Thyroid gland (tissue), 4 donors: ENCODE measurements around the gene TEX19. TPM values are rescaled to one million over a fixed set of nuclear protein-coding genes. Genes with fewer than 3 reads are reported as not detected.
"Not testable (repeated sequence)": the region's sequence is repeated elsewhere in the genome, so short reads cannot be mapped to it uniquely, and the experiment has no call there.

ENCODE experiments used
- DNase-seq, 2 donors: peaks; one replicate each; pipeline ENCODE4 v3.0.0-alpha.2; 2019
- H3K27ac ChIP-seq, 3 donors: fragments of 200-600 bp; sonication (generic); 1 replicate in 2 of 3; 2 replicates in 1 of 3; pipeline ENCODE4 v1.5.1; 2016 to 2019; ENCODE audit warnings: mild to moderate bottlenecking in 1 of 3, moderate library complexity in 1 of 3
- H3K27me3 ChIP-seq: fragments of 200-600 bp; sonication (generic); one replicate; pipeline ENCODE4 v1.5.1; 2019
- H3K36me3 ChIP-seq, 2 donors: fragments of 200-600 bp; sonication (generic); one replicate each; pipeline ENCODE4 v1.5.1; 2016 to 2019
- H3K4me1 ChIP-seq, 2 donors: fragments of 200-600 bp; sonication (generic); one replicate each; pipeline ENCODE4 v1.5.1; 2017 to 2019
- H3K4me3 ChIP-seq, 3 donors: fragments of 200-600 bp; sonication (generic); replicated peaks in 1 of 3; 1 replicate in 2 of 3; 2 replicates in 1 of 3; pipeline ENCODE4 v1.5.1; 2016; ENCODE audit warnings: mild to moderate bottlenecking in 1 of 3
- H3K9me3 ChIP-seq: fragments of 200-600 bp; sonication (generic); one replicate; pipeline ENCODE4 v1.5.1; 2017
- POLR2A ChIP-seq, 2 donors: fragments of 450-650 bp; IDR thresholded peaks; one replicate each; pipeline ENCODE4 v1.6.1; 2017; ENCODE audit warnings: antibody characterized with exemption in 2 of 2, mild to moderate bottlenecking in 2 of 2, moderate library complexity in 1 of 2
- WGBS, 2 donors: methylation state at CpG; one replicate each; pipeline ENCODE4 v1.1.5; 2017; 5-methylcytosine and 5-hydroxymethylcytosine counted together
- intact Hi-C: fragments of 100-400 bp; cut with DNase I; formaldehyde crosslinking; loops from one replicate; pipeline ENCODE4 v1.15.1; 2023
- total RNA-seq, 4 donors: library from RNA; depleted of rRNA; stranded (reverse); fragments of >200 nt; gene quantifications; one replicate each; pipeline ENCODE4 v1.2.3, GENCODE V29; 2016
- TF ChIP-seq, protein P1 (sequence below), 6 experiments: fragments of 200-600 bp in 3 of 6; fragments of 450-650 bp in 3 of 6; sonication (generic) in 3 of 6; IDR thresholded peaks; one replicate each; pipeline ENCODE4 v1.5.1; 2016 to 2019; ENCODE audit warnings: antibody characterized with exemption in 6 of 6, mild to moderate bottlenecking in 2 of 6, inconsistent platforms in 1 of 6, moderate library complexity in 1 of 6

Gene TEX19
- total RNA-seq, 4 donors from 2014 or later = 0.54 TPM; not detected in 3

DNA sequence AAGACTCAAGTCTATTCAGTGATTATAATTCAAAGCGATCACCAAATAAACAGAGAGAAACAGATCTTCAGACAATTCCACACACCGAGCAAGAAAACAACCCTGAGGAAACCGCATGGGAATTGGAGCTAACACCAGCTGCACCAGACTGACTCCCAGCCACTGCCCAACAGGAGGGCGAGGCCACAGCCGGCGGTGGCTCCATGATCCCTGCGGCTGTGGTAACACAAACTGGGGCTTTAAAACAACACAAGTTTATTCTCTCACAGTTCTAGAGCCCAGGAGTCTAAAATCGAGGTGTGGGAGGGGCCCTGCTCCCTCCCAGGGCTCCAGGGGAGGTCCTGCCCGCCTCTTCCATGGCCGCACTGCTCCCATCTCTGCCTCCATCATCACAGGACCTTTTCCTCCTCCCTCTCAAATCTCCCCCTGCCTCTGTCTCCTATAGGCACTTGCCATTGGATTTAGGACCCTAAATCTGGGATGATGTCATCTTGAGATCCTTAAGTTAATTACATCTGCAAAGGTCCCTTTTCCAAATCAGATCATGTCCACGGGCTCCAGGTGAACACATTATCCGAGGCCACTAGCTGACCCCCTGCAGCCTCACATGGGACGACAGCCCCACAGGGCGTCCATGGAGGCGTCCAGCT is 49.4 kb downstream of the TEX19 start:
- no peak for DNase-seq
- H3K27me3 ChIP-seq = no peaks in the 10 kb centered on the region
- H3K27ac ChIP-seq = no peak overlapping the region
- peaks cover 0 to 5% of the 10 kb centered on the region in 2 donors for H3K36me3 ChIP-seq
- H3K4me1 ChIP-seq = peaks cover 0 to 6% of the 10 kb centered on the region in 2 donors
- no peaks in the 10 kb centered on the region for H3K9me3 ChIP-seq
- TF ChIP-seq POLR2A (IDR thresholded peaks at IDR 0.05) = no peak
- TF ChIP-seq, protein P1, sequence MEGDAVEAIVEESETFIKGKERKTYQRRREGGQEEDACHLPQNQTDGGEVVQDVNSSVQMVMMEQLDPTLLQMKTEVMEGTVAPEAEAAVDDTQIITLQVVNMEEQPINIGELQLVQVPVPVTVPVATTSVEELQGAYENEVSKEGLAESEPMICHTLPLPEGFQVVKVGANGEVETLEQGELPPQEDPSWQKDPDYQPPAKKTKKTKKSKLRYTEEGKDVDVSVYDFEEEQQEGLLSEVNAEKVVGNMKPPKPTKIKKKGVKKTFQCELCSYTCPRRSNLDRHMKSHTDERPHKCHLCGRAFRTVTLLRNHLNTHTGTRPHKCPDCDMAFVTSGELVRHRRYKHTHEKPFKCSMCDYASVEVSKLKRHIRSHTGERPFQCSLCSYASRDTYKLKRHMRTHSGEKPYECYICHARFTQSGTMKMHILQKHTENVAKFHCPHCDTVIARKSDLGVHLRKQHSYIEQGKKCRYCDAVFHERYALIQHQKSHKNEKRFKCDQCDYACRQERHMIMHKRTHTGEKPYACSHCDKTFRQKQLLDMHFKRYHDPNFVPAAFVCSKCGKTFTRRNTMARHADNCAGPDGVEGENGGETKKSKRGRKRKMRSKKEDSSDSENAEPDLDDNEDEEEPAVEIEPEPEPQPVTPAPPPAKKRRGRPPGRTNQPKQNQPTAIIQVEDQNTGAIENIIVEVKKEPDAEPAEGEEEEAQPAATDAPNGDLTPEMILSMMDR (IDR thresholded peaks at IDR 0.05) = no peak
- intact Hi-C loops = no loop called here
- 81 to 87% methylated on average over 14 to 15 of the region's 15 CpGs for WGBS, 2 donors
- no peak overlapping the region for H3K4me3 ChIP-seq

DNA sequence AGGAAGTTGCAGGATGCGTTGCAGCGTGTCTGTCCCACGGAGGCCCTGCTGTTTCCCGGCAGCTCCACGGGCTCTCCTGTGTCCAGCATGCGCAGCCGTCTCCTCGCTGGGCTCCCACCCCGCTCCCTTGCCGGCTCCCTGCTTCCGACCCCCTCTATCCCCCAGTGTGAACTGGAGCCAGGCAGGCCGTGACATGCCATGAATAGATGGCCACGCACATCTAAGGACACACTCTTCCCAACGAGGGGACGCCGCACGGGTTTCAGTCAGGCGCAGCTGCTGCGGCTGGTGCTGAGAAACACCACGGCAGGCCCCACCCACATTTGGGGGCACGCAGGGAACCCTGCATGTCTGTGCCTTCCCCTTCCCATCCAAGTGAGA is 49.9 kb downstream of the TEX19 start:
- H3K27me3 ChIP-seq = no peaks in the 10 kb centered on the region
- intact Hi-C loops = no loop called here
- no peaks in the 10 kb centered on the region for H3K36me3 ChIP-seq
- WGBS, 2 donors = 91 to 97% methylated on average over 20 to 21 of the region's 21 CpGs
- peaks cover 0 to 6% of the 10 kb centered on the region in 2 donors for H3K4me1 ChIP-seq
- no peak overlapping the region for H3K4me3 ChIP-seq
- DNase-seq = no peak
- no peak overlapping the region for H3K27ac ChIP-seq
- TF ChIP-seq, protein P1 (IDR thresholded peaks at IDR 0.05) = no peak
- no peak for TF ChIP-seq POLR2A (IDR thresholded peaks at IDR 0.05)
- no peaks in the 10 kb centered on the region for H3K9me3 ChIP-seq

DNA sequence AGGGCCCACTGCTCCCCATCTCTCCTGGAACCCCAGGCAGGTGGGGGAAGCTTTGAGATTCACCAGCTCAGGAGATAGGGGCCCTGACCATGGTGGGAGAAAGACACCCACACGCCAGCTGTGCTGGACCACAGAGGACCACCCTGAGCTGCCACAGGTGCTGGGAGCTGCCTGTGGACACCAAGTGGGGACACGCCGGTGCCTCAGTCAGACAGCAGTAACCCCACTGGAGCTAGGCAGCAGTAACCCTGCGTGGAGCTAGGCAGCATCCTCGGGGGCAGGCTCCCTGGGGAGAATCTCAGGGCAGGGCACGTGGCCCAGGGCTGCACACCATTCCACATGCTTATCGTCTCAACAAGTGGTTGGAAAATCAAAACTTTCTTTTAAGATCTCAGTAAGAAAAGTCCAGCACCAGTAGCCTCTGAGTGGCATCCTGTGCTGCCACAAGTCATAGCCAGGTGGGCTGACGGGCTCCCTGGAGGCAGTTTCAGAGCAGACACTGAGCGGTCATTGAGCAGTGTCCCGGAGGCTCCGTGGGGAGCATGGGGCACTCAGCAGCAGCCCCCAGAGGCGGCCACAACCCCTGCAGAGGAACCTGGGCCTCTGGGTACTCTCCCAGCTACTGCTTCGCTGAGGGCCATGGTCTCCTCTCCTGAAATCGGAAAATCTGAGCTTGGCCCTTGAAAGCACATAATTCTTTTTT is 51.1 kb downstream of the TEX19 start:
- DNase-seq = no peak
- H3K9me3 ChIP-seq = no peaks in the 10 kb centered on the region
- no peak overlapping the region for H3K27ac ChIP-seq
- TF ChIP-seq, protein P1 (IDR thresholded peaks at IDR 0.05) = no peak
- TF ChIP-seq POLR2A (IDR thresholded peaks at IDR 0.05) = no peak
- 77 to 89% methylated on average over 10 to 14 of the region's 14 CpGs for WGBS, 2 donors
- no peaks in the 10 kb centered on the region for H3K36me3 ChIP-seq
- H3K4me3 ChIP-seq = no peak overlapping the region
- no peaks in the 10 kb centered on the region for H3K27me3 ChIP-seq
- peaks cover 4 to 6% of the 10 kb centered on the region in 2 donors for H3K4me1 ChIP-seq
- intact Hi-C loops = loop anchor here (10.0 kb wide), 1 partner anchor 85 kb away; no protein-coding TSS in a partner anchor

DNA sequence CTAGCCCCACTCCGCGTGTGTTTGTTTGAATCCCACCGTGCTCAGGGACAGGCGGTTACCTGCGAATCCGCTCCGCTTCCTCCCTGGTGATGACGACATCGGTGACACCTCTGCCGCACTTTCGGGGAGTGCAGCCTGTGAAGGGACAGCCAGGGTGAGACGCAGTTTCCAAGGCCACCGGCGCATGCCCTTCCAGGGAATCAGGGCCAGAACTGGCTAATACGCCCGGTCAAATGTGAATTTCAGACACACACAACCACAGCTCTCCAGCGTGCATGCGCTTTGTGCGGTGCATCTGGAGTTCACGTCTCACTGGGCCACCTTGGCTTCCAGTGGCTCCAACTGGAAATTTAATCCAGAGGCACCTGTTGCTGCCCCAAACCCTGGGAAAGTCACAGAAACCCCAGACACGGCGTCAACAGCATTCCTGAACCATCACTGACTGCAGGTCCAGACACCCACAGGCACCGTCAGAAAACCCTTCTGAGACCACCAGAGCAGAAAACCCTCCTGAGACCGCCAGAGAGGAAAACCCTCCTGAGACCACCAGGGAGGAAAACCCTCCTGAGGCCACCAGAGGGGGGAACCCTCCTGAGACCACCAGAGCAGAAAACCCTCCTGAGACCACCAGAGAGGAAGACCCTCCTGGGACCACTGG is 52.5 kb downstream of the TEX19 start:
- no peak for TF ChIP-seq POLR2A (IDR thresholded peaks at IDR 0.05)
- TF ChIP-seq, protein P1 (IDR thresholded peaks at IDR 0.05) = no peak
- 77 to 80% methylated on average over 22 to 23 of the region's 24 CpGs for WGBS, 2 donors
- peak; percentile 16 to 24 for DNase-seq
- Histone ChIP-seq H3K27me3 (no peaks in the 10 kb centered on the region), H3K27ac (no peak overlapping the region), H3K4me3 (no peak overlapping the region), H3K4me1 (peaks cover 4 to 6% of the 10 kb centered on the region in 2 donors), H3K36me3 (no peaks in the 10 kb centered on the region), H3K9me3 (no peaks in the 10 kb centered on the region)
- intact Hi-C loops = loop anchor here (10.0 kb wide), 1 partner anchor 83 kb away; no protein-coding TSS in a partner anchor

DNA sequence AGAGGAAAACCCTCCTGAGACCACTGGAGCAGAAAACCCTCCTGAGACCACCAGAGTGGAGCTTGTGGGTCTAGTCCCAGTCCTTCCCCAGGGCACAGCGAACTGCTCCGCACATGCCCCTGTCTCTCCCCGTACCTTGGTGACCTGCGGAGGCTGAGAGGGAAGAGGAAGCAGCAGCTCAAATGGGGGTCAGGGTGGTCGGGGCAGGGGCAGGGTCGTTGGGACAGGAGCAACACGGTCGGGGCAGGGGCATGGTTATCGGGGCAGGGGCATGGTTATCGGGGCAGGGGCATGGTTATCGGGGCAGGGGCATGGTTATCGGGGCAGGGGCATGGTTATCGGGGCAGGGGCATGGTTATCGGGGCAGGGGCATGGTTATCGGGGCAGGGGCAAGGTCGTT is 53.0 kb downstream of the TEX19 start:
- not testable (repeated sequence) for H3K27ac ChIP-seq, H3K4me3 ChIP-seq, H3K36me3 ChIP-seq, H3K4me1 ChIP-seq, H3K9me3 ChIP-seq, H3K27me3 ChIP-seq, DNase-seq
- intact Hi-C loops = loop anchor here (10.0 kb wide), 1 partner anchor 83 kb away; no protein-coding TSS in a partner anchor
- WGBS, 2 donors = 74 to 77% methylated on average over 16 of the region's 16 CpGs
